SK-N-SH (cell line): Measurements from ENCODE around the gene TBL2. TPM values are rescaled to one million over a fixed set of nuclear protein-coding genes. Genes with fewer than 3 reads are reported as not detected.

Experiments used
- CTCF ChIA-PET: fragments of 300-600, 350-600 bp; formaldehyde crosslinking; extraction: SDS; loops from one replicate; lab custom pipeline; 2021; lab: Yijun Ruan, JAX
- POLR2A ChIA-PET: fragments of 350-600 bp; sonication (Branson Sonifier 250); formaldehyde crosslinking; extraction: SDS; loops from one replicate; lab custom pipeline; 2020; ENCODE audit warnings: antibody characterized with exemption, inconsistent platforms; lab: Yijun Ruan, JAX
- DNase-seq: peaks from one replicate; pipeline ENCODE4 v3.0.0; 2012
- H2AFZ ChIP-seq: fragments of 200-600 bp; sonication (generic); 2 replicates; pipeline ENCODE4 v1.8.1; 2016; ENCODE audit warnings: antibody characterized with exemption, mild to moderate bottlenecking, low read depth
- H3F3A ChIP-seq: fragments of 200-600 bp; sonication (generic); replicated peaks from 2 replicates; pipeline ENCODE3; 2016; ENCODE audit warnings: antibody characterized with exemption, mild to moderate bottlenecking; ENCODE audit not compliant: insufficient read depth
- H3K27ac ChIP-seq, 2 experiments: fragments of 200-500 bp in 1 of 2; fragments of 200-600 bp in 1 of 2; sonication (Bioruptor generic) in 1 of 2; sonication (generic), shearing (Covaris generic) in 1 of 2; 2 replicates each; pipeline versions ENCODE4 v1.5.1 to v1.6.1; 2014 to 2016; ENCODE audit warnings: low read depth in 2 of 2, inconsistent platforms in 1 of 2, low read length in 1 of 2, mild to moderate bottlenecking in 1 of 2, mixed read lengths in 1 of 2
- H3K27me3 ChIP-seq: fragments of 200-600 bp; sonication (generic), shearing (Covaris generic); 2 replicates; pipeline ENCODE4 v1.6.1; 2016; ENCODE audit warnings: mixed run types; ENCODE audit not compliant: insufficient read depth
- H3K36me3 ChIP-seq, 2 experiments: fragments of 200-500 bp in 1 of 2; fragments of 200-600 bp in 1 of 2; sonication (Bioruptor generic) in 1 of 2; sonication (generic) in 1 of 2; replicated peaks in 1 of 2; 2 replicates each; pipeline versions ENCODE3 to v1.5.1; 2014 to 2016; ENCODE audit warnings: low read length in 1 of 2, mild to moderate bottlenecking in 1 of 2; ENCODE audit not compliant: insufficient read depth in 2 of 2, control insufficient read depth in 1 of 2
- H3K4me1 ChIP-seq, 2 experiments: fragments of 200-500 bp in 1 of 2; fragments of 200-600 bp in 1 of 2; sonication (Bioruptor generic) in 1 of 2; sonication (generic), shearing (Covaris generic) in 1 of 2; 2 replicates each; pipeline versions ENCODE4 v1.5.1 to v1.6.1; 2014 to 2016; ENCODE audit warnings: low read depth in 1 of 2, low read length in 1 of 2, mixed run types in 1 of 2; ENCODE audit not compliant: insufficient read depth in 2 of 2, control insufficient read depth in 1 of 2
- H3K4me2 ChIP-seq: fragments of 200-600 bp; sonication (generic), shearing (Covaris generic); 2 replicates; pipeline ENCODE4 v1.6.1; 2017; ENCODE audit warnings: mixed run types
- H3K4me3 ChIP-seq, 2 experiments: fragments of 200-500 bp in 1 of 2; fragments of 200-600 bp in 1 of 2; sonication (Bioruptor generic) in 1 of 2; sonication (generic), shearing (Covaris generic) in 1 of 2; 2 replicates each; pipeline versions ENCODE4 v1.5.1 to v1.8.1; 2014 to 2016; ENCODE audit warnings: low read depth in 2 of 2, inconsistent platforms in 1 of 2, low read length in 1 of 2, mild to moderate bottlenecking in 1 of 2, mixed read lengths in 1 of 2, moderate library complexity in 1 of 2
- H3K79me2 ChIP-seq: fragments of 200-600 bp; sonication (generic); 2 replicates; pipeline ENCODE4 v1.8.1; 2017; ENCODE audit warnings: mild to moderate bottlenecking; ENCODE audit not compliant: insufficient read depth
- H3K9ac ChIP-seq: fragments of 200-600 bp; sonication (generic); 2 replicates; pipeline ENCODE4 v1.6.1; 2017; ENCODE audit warnings: mixed run types
- H3K9me2 ChIP-seq: fragments of 200-600 bp; sonication (generic); 2 replicates; pipeline ENCODE4 v1.6.1; 2017; ENCODE audit warnings: mixed run types
- H3K9me3 ChIP-seq: fragments of 200-600 bp; sonication (generic); 2 replicates; pipeline ENCODE4 v1.6.1; 2017; ENCODE audit warnings: mixed run types, mild to moderate bottlenecking, moderate library complexity
- H4K20me1 ChIP-seq: fragments of 200-600 bp; sonication (generic); 2 replicates; pipeline ENCODE4 v1.6.1; 2017; ENCODE audit warnings: mild to moderate bottlenecking, mixed run types; ENCODE audit not compliant: insufficient read depth
- CHD2 ChIP-seq: fragments of 150-350 bp; IDR thresholded peaks from 2 replicates; pipeline ENCODE4 v1.6.1; 2018; ENCODE audit warnings: low read length; ENCODE audit not compliant: partially characterized antibody
- ELF1 ChIP-seq: IDR thresholded peaks from 2 replicates; pipeline ENCODE4 v1.4.0; 2012
- EP300 ChIP-seq, 2 experiments: IDR thresholded peaks; 2 replicates each; pipeline versions ENCODE4 v1.4.0 to v1.6.1; 2012; ENCODE audit warnings: borderline replicate concordance in 1 of 2, low read depth in 1 of 2, low read length in 1 of 2
- FOXM1 ChIP-seq: IDR thresholded peaks from 2 replicates; pipeline ENCODE4 v1.4.0; 2012; ENCODE audit warnings: low read depth, mild to moderate bottlenecking
- GABPA ChIP-seq: IDR thresholded peaks from 2 replicates; pipeline ENCODE4 v1.4.0; 2012; ENCODE audit warnings: low read depth, mild to moderate bottlenecking
- IRF3 ChIP-seq: fragments of 150-350 bp; IDR thresholded peaks from 2 replicates; pipeline ENCODE4 v1.6.1; 2016; ENCODE audit warnings: mild to moderate bottlenecking, low read depth, low read length
- JUND ChIP-seq: IDR thresholded peaks from 2 replicates; pipeline ENCODE4 v1.4.0; 2012
- MEF2A ChIP-seq: IDR thresholded peaks from 2 replicates; pipeline ENCODE4 v1.4.0; 2012; ENCODE audit warnings: low read depth, borderline replicate concordance
- MXI1 ChIP-seq: IDR thresholded peaks from 2 replicates; pipeline ENCODE4 v1.6.1; 2012; ENCODE audit warnings: mild to moderate bottlenecking, low read depth, low read length, improper control_type of control experiment
- POLR2AphosphoS5 ChIP-seq: IDR thresholded peaks from 2 replicates; pipeline ENCODE4 v1.6.1; 2012; ENCODE audit warnings: low read depth, low read length
- RAD21 ChIP-seq: IDR thresholded peaks from 2 replicates; pipeline ENCODE4 v1.6.1; 2012; ENCODE audit warnings: mild to moderate bottlenecking, low read length
- RCOR1 ChIP-seq: fragments of 150-350 bp; IDR thresholded peaks from 2 replicates; pipeline ENCODE4 v1.6.1; 2017; ENCODE audit warnings: antibody characterized with exemption, low read length
- RXRA ChIP-seq: IDR thresholded peaks from 2 replicates; pipeline ENCODE4 v1.4.0; 2012; ENCODE audit warnings: low read depth, mild to moderate bottlenecking, borderline replicate concordance
- SIN3A ChIP-seq: IDR thresholded peaks from 2 replicates; pipeline ENCODE4 v1.6.1; 2012; ENCODE audit warnings: low read depth, mild to moderate bottlenecking, low read length, moderate library complexity, borderline replicate concordance
- TAF1 ChIP-seq: IDR thresholded peaks from 2 replicates; pipeline ENCODE4 v1.6.1; 2012; ENCODE audit warnings: low read depth, mild to moderate bottlenecking, low read length, moderate library complexity, borderline replicate concordance
- TEAD4 ChIP-seq: IDR thresholded peaks from 2 replicates; pipeline ENCODE4 v1.4.0; 2012; ENCODE audit warnings: mild to moderate bottlenecking, borderline replicate concordance; ENCODE audit not compliant: insufficient read depth
- YY1 ChIP-seq: IDR thresholded peaks from 2 replicates; pipeline ENCODE4 v1.4.0; 2012; ENCODE audit warnings: low read depth, mild to moderate bottlenecking
- ZBTB33 ChIP-seq: IDR thresholded peaks from 2 replicates; pipeline ENCODE4 v1.4.0; 2012; ENCODE audit warnings: low read depth, borderline replicate concordance
- WGBS: methylation state at CpG from one replicate; pipeline ENCODE4 v1.1.6; 2017; ENCODE audit warnings: low lambda C conversion rate; 5-methylcytosine and 5-hydroxymethylcytosine counted together
- polyA plus RNA-seq, 3 experiments: library from polyadenylated mRNA; depleted of rRNA; stranded (reverse); fragments of >200 nt; gene quantifications; 2 replicates each; pipeline ENCODE4 v1.2.3, GENCODE V29; 2012
- TF ChIP-seq, protein P1 (sequence below): fragments of 200-600 bp; sonication (generic); IDR thresholded peaks from 2 replicates; pipeline ENCODE4 v1.6.1; 2017; ENCODE audit warnings: antibody characterized with exemption, mild to moderate bottlenecking, moderate library complexity
- TF ChIP-seq, protein P2 (sequence below): IDR thresholded peaks from 2 replicates; pipeline ENCODE4 v1.4.0; 2012; ENCODE audit warnings: low read depth, borderline replicate concordance

The TBL2 gene
- polyA plus RNA-seq, 1 of the 3 experiments (the other 2 are of a cell fraction): 63.6 TPM

GRCh38 chr7:73549176-73549575 is 29.2 kb downstream of the TBL2 start:
- Histone ChIP-seq H3K9ac (no peak overlapping the region), H3K9me2 (no peaks in the 10 kb centered on the region), H3K9me3 (no peaks in the 10 kb centered on the region), H3K27ac (no peak overlapping the region), H3F3A (peaks cover 18% of the 10 kb centered on the region), H3K4me2 (no peak overlapping the region), H2AFZ (no peak overlapping the region), H3K4me3 (no peak overlapping the region), H3K4me1 (no peaks in the 10 kb centered on the region), H3K79me2 (peaks cover 100% of the 10 kb centered on the region), H3K27me3 (no peaks in the 10 kb centered on the region), H3K36me3 (peaks cover 10 to 58% of the 10 kb centered on the region in 2 experiments), H4K20me1 (peaks cover 66% of the 10 kb centered on the region)
- no peak for DNase-seq
- ChIA-PET CTCF (no interaction called here), POLR2A (no interaction called here)
- TF ChIP-seq GABPA (no peak), IRF3 (no peak), RCOR1 (no peak), SIN3A (no peak), RAD21 (no peak), ZBTB33 (no peak), CHD2 (no peak), FOXM1 (no peak), MXI1 (no peak), ELF1 (no peak), EP300 (IDR thresholded peaks at IDR 0.05; ENCODE audit: borderline replicate concordance in 1 of 2, low read depth in 1 of 2, low read length in 1 of 2) (no peak), POLR2AphosphoS5 (no peak), MEF2A (no peak), TEAD4 (no peak), TAF1 (no peak), JUND (no peak), YY1 (no peak), RXRA (no peak)
- TF ChIP-seq, protein P1, sequence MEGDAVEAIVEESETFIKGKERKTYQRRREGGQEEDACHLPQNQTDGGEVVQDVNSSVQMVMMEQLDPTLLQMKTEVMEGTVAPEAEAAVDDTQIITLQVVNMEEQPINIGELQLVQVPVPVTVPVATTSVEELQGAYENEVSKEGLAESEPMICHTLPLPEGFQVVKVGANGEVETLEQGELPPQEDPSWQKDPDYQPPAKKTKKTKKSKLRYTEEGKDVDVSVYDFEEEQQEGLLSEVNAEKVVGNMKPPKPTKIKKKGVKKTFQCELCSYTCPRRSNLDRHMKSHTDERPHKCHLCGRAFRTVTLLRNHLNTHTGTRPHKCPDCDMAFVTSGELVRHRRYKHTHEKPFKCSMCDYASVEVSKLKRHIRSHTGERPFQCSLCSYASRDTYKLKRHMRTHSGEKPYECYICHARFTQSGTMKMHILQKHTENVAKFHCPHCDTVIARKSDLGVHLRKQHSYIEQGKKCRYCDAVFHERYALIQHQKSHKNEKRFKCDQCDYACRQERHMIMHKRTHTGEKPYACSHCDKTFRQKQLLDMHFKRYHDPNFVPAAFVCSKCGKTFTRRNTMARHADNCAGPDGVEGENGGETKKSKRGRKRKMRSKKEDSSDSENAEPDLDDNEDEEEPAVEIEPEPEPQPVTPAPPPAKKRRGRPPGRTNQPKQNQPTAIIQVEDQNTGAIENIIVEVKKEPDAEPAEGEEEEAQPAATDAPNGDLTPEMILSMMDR: no peak
- TF ChIP-seq, protein P2, sequence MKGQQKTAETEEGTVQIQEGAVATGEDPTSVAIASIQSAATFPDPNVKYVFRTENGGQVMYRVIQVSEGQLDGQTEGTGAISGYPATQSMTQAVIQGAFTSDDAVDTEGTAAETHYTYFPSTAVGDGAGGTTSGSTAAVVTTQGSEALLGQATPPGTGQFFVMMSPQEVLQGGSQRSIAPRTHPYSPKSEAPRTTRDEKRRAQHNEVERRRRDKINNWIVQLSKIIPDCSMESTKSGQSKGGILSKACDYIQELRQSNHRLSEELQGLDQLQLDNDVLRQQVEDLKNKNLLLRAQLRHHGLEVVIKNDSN: no peak
- WGBS: 95% methylated on average over 4 of the region's 4 CpGs
